ENCODE results near the gene EDN2. TPM values are rescaled to one million over a fixed set of nuclear protein-coding genes. Genes with fewer than 3 reads are reported as not detected.

Gene EDN2
- total RNA-seq, 1 experiment from 2014 or later: 0.24 TPM

- Histone ChIP-seq H4K20me1 (ENCODE audit: control insufficient read depth, insufficient read depth, insufficient read length) (no peaks in the 10 kb centered on the region), H2BK5ac (ENCODE audit: insufficient read length, low read length) (no peak overlapping the region), H3K27ac (ENCODE audit: insufficient read length, low read depth, low read length) (no peak overlapping the region), H3K23ac (ENCODE audit: insufficient read length, low read depth, low read length) (no peak overlapping the region), H2BK15ac (ENCODE audit: low read depth, low read length) (no peak overlapping the region), H3K56ac (ENCODE audit: insufficient read length, low read depth, low read length) (no peak overlapping the region), H2BK20ac (ENCODE audit: low read depth, low read length, poor library complexity, severe bottlenecking) (no peak overlapping the region), H2BK12ac (ENCODE audit: insufficient read length, low read depth, low read length) (no peak overlapping the region), H3K23me2 (ENCODE audit: insufficient read length, low read depth, low read length, poor library complexity, severe bottlenecking) (no peaks in the 10 kb centered on the region), H3K9me3 (ENCODE audit: control insufficient read depth, low read depth, low read length) (no peaks in the 10 kb centered on the region), H2BK120ac (ENCODE audit: low read depth, low read length, poor library complexity, severe bottlenecking) (no peak overlapping the region), H3K27me3 (ENCODE audit: insufficient read depth, low read length) (no peaks in the 10 kb centered on the region), H3K4me1 (ENCODE audit: insufficient read depth, low read length) (peaks cover 5% of the 10 kb centered on the region; the same call in 1 of the 2 replicates), H3K4ac (ENCODE audit: low read depth, low read length) (no peak overlapping the region), H3K14ac (ENCODE audit: insufficient read depth, low read length) (no peak overlapping the region), H2AK5ac (ENCODE audit: insufficient read length, low read length) (no peak overlapping the region), H3K4me2 (ENCODE audit: insufficient read depth, insufficient read length, low read length) (no peak overlapping the region), H4K5ac (ENCODE audit: insufficient read length, low read depth, low read length) (no peak overlapping the region), H4K8ac (replicated peaks; ENCODE audit: insufficient read length, low read depth, low read length) (no peak overlapping the region), H4K91ac (ENCODE audit: insufficient read length, low read depth, low read length) (no peak overlapping the region), H3T11ph (ENCODE audit: low read length) (no peak overlapping the region), H3K18ac (ENCODE audit: insufficient read length, low read depth, low read length) (no peak overlapping the region), H3K9ac (ENCODE audit: extremely low read depth, insufficient read length, low read length) (no peak overlapping the region), H3K79me1 (ENCODE audit: insufficient read depth, low read depth, low read length, poor library complexity, severe bottlenecking) (no peaks in the 10 kb centered on the region), H2AFZ (ENCODE audit: low read length) (no peak overlapping the region), H3K79me2 (ENCODE audit: insufficient read depth, low read length) (no peaks in the 10 kb centered on the region)
- H3K9me3 Mint-ChIP-seq: no peaks in the 10 kb centered on the region; a peak in 1 of 5 replicates
- no peak for TF ChIP-seq CTCF (conservative IDR thresholded peaks at IDR 0.05)
- no peak overlapping the region for H3K4me3 Mint-ChIP-seq
- H3K27me3 Mint-ChIP-seq (ENCODE audit: low read depth): peaks cover 4% of the 10 kb centered on the region
- WGBS (ENCODE audit: extremely low coverage, insufficient read length, low lambda C conversion rate): no CpG with 5 or more reads among the region's 41 CpGs
- H3K27ac Mint-ChIP-seq: no peak overlapping the region
- peaks cover 12 to 18% of the 10 kb centered on the region in 2 experiments for H3K4me1 Mint-ChIP-seq
- H3K36me3 Mint-ChIP-seq (ENCODE audit: insufficient read depth in 1 of 3, low read depth in 3 of 3): no peaks in the 10 kb centered on the region
- DNase-seq: no peak
Measured at GRCh38 chr1:41510531-41511238, 26.2 kb upstream of the EDN2 start.

Measured in H9 (cell line).